ENCODE data around the gene AUNIP.
"Not testable (repeated sequence)": the region's sequence is repeated elsewhere in the genome, so short reads cannot be mapped to it uniquely, and the experiment has no call there.

The AUNIP gene

DNA sequence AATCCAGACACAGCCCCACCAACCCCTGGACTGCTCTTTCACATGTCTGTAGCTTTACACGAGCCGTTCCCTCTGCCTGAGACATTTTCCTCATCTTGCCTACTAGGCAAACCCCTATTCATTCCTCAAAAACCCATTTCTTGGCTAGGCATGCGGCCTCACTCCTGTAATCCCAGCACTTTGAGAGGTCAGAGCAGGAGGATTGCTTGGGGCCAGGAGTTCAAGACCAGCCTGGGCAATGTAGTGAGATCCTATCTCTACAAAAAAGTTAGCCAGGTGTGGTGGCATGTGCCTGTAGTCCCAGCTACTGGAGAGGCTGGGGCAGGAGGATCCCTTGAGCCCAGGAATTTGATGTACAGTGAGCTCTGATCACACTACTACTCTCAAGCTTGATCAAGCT, 5.2 kb upstream of the AUNIP start:
- DNase-seq (ENCODE audit: low read depth), result no peak

DNA sequence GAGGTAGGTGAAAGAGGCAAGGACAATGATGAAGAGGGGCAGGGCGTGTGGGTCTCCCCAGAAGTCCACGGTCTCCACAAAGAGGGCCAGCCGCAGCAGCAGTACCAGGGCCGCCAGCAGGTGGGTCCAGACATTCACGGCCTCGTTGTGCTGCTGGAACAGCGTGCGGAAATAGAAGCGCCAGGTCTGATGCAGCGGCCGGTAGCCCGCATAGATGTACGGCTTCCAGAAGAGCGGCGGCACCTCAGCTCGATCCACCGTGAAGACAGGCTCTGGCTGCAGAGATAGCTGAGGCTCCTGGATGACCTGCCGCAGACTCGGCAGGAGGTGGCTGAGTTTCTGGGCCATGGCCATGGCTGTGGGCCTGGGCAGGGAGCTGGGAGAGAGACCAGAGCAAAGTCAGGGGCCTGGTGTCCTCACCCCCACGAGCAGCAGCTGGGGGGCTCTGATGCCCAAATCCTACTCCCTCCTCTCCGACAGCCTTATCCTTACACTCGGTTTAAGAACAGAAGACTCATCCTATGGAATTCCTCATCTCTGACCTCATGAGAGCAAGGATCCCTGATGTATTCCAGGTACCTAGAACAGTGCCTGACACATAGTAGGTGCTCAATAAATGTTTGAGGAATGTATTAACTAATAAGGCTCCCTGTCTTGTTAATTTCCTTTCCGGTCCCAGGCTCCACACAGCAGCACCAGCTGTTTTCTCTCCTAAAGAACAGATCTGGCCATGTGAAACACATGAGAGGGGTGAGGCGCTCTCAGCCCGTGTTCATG, 4.4 kb upstream of the AUNIP start:
- no peak for DNase-seq (ENCODE audit: low read depth)

DNA sequence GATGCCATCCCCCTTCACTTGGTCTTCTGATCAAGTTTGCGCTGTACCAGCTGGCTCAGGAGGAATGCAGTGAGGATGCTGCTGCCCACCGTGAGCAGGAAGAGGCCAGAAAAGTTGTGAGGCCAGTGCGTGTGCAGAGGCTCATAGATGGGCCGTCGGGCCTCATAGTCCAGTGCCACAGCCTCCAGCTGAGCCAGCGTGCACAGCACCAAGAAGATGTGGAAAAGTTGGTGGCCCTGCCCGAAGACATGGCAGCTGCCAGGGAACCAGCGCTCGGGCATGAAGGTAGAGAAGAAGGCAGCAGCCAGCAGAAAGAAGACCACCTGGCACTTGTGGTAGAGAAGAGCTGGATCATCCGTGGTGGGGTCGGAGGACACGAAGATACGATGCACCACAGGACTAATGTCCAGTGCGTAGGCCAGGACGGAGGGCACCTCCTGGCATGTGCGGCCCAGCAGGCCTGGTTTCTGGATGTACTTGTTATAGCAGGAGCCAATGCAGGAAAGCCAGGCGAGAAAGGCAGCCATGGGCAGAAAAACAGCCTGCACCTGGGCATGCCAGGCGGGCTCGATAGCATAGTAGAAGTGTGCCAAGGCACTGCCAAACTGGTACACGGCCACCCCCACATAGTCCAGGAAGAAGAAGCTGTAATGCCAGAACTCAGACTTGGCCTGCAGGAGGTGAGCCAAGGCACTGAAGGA, 3.7 kb upstream of the AUNIP start:
- no peak for DNase-seq (ENCODE audit: low read depth)

DNA sequence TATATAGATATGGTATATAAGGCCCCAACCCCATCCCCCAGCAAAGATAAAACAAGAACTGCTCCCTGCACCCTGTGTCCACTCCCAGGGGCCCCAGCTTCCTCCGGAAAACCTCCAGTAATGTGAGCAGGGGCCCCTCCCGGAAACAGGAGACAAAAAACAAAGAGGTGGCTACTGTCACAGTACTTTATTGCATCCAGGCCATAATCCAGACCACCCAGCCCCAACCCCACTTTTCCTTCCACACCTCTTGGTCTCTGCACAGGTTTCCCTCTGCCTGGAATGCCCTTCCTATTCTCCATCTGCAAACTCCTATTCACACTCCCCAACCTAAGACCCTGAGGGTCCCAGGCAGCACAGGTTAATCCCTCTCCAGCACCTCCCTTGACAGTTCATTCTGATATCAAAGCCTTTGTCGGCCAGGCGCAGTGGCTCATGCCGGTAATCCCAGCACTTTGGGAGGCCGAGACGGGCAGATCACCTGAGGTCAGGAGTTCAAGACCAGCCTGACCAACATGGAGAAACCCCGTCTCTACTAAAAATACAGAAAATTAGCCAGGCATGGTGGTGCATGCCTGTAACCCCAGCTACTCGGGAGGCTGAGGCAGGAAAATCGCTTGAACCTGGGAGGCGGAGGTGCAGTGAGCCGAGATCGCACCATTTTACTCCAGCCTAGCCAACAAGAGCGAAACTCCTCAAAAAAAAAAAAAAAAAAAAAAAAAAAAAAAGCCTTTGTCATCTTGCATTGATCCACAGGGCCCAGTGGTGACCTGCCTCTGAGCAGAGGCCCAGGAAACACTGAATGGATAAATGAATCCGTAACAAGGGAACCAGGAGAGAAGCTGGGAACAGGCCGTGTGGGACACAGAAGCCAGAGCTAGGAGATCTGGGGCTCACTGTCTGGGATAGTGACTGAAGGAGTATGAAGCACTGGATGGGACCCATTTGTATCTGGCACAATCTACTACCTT, 2.3 kb upstream of the AUNIP start:
- no peak for DNase-seq (ENCODE audit: low read depth)

DNA sequence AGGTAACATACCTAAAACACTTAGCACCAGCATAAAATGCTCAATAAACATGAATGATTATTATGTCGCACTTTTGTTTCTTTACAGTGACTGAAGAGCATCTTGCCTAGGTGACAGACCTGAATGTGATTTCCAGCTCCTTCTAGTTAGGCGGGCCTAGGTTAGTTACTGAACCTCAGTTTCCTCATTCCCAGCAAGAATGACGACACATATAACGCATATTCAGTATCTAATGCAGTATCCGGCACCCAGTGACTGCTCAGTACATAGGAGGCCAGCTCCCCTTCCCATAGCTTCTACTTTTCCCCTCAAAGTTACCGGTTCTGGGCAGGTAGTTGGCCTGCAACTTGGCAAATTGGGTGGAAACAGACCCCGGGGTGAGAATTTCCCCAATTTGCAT, 763 bp downstream of the AUNIP start:
- DNase-seq (ENCODE audit: low read depth), result no peak

DNA sequence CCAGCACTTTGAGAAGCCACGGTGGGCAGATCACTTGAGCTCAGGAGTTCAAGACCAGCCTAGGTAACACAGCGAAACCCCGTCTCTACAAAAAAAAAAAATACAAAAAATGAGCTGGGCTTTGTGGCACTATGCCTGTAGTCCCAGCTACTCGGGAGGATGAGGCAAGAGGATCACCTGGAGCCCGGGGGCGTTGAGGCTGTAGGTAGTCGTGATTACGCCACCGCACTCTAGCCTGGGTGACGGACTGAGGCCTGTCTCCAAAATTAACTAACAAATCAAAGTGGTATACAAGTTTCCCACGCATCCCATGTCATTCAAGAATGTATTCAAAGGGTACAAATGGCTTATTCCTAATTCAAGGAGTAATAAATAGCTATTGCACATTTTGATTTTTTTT, 2.4 kb downstream of the AUNIP start:
- DNase-seq (ENCODE audit: low read depth), result no peak

DNA sequence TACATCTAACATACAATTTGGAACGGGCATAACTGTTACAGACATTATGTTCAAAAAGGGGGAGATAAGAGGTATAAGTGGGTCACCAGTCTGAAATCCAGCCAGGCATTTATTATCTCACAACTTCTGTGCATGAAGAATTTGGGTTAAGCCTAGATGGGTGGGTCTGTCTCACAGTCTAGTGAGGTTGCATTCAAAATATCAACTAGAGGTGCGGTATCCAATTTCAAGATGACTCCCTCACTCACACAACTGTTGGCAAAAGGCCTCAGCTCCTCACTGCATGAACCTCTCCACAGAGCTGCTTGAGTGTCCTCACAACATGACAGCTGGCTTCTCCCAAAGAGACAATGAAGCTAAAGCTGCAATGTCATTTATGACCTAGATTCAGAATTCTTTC, 4.7 kb downstream of the AUNIP start:
- no peak for DNase-seq (ENCODE audit: low read depth)

DNA sequence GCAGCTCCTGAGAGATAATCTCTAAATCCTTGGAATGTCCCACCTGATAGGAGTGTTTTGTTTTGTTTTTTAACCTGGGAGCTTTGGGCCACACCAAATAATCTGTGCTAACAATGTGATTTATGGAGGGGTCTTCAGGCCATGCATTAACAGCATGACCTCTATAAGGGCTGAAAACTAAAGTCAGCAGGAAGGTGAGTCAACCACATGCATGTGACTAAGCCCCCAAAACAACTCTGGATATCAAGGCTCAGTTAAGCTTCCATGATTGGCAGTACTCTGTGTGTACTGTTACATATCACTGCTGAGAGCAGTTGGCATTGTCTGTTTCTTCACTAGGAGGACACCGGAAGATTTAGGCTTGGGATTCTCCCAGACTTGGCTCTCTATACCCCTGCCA, 10.7 kb downstream of the AUNIP start:
- DNase-seq (ENCODE audit: low read depth), result no peak

DNA sequence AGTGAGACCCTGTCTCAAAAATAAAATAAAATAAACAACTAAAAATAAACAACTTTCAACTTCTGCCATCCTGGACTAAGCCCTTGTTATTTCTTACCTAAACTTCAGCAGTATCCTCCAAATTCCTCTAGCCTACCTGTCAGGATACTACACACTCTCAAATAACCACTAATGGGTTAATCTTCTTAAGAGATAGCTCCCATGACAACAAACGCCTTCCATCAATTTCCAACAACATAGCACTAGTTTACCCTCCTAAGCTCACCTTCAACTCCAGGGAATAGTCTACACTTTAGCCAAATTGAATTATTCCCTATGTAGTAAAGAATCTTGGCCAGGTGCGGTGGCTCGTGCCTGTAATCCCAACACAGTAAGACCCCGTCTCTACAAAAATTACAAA, 11.3 kb downstream of the AUNIP start:
- no peak for DNase-seq (ENCODE audit: low read depth)

DNA sequence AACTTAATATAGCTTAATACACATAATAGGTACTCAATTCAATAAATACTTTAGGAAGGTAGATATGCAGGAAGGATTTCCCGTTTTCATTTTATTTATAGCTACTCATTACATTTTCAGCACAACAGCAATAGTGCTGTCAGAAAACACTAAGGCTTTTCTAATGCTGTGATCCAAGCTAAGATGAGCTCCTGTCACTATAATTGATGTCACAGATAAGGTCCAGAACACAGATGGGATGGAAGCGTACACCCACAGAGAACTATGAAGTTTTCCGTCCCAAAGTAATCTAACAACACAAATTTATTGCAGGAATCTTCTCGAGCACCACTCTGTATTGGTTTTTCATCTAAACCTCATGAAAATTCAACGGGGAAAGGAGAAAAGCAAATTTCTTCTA, 13.6 kb downstream of the AUNIP start:
- no peak for DNase-seq (ENCODE audit: low read depth)

DNA sequence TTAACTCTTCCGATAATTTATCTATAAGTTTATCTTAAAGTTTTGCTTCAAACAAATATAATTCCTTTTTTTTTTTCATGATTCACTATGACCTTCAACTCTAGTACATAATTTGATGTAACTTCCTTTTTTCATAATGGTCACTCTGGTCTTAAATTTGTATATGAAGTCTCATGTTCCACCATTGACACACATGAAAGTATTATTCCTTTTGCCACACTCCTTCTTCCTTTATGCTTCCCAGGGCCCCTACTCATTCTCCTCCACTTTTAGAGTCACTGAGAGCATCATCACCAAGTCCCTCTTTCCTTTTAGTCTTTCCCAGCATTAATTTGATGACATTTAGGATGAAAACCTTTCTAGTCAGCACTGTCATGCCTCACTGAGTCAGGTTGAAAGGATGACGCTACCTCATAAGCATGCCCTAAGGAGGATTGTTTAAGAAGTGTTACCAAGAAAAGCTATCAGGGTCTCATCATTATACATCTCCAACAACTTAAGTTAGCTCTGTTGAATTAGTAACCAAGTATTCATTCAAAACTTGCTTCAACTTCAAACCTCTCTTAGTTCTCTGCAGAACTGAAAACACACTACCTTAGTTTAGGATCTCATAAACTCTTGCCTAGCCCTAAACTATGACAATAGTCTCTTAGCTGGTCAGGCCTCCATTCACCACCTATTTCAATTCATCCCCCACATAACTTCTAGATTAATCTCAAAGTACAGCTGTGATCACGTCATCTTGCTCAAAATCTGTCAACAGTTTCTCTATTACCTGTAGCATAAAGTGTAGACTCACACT, 14.5 kb downstream of the AUNIP start:
- no peak for DNase-seq (ENCODE audit: low read depth)

DNA sequence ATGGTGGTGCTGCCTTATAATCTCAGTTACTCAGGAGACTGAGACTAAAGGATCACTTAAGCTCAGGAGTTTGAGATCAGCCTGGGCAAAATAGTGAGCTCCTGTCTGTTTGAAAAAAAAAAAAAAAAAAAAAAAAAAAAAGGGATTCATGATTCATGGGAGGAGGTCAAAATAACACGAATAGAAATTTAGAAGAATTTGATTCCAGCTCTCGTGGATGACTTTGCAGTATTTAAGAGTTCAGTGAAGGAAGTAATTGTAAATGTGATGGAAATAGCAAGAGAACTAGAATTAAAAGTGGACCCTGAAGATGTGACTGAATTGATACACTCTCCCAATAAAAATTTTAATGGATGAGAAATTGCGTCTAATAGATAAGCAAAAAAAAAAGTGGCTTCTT, 15.8 kb downstream of the AUNIP start:
- DNase-seq (ENCODE audit: low read depth), result no peak

DNA sequence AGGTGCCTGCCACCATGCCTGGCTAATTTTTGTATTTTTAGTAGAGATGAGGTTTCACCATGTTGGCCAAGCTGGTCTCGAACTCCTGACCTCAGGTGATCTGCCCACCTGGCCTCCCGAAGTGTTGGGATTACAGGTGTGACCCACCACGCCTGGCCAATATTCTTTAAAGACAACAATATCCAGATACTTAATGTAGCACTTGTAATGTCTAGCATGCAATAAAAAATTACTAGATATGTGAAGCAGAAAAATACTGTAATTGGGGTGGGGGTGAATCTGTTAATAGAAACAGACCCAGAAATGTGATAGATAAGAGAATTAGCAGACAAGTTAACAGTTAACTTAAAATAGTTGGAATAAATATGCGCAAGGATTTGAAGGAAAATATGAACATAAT, 19.4 kb downstream of the AUNIP start:
- not testable (repeated sequence) for DNase-seq (ENCODE audit: low read depth)

DNA sequence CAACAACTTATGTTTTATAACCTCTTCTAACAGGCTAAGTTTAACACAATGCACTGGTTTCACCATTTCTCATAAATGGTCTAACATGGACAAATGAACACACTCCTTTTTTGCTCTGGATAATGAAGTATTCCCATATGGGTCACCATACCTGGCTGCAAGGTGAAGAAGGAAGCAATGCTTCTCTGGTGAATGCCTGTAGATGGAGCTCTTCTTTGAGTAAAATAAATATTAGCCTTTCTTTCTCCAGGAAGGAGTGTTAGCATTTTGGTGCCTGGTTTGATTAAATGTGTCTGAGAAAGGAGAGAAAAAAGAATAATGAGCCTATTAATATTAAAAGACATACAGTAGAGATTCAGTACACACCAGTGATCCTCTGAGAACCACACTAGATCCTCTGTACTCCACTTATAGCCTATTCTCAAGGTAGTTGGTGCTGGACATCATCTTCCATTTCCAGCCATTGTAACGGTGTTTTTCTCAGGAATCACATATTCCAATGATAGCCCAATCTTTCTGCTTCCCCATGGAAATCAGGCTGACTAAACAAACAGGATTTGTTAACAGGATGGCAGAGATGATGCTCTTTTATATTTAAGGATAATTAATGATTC, 21.9 kb downstream of the AUNIP start:
- DNase-seq (ENCODE audit: low read depth), result no peak

DNA sequence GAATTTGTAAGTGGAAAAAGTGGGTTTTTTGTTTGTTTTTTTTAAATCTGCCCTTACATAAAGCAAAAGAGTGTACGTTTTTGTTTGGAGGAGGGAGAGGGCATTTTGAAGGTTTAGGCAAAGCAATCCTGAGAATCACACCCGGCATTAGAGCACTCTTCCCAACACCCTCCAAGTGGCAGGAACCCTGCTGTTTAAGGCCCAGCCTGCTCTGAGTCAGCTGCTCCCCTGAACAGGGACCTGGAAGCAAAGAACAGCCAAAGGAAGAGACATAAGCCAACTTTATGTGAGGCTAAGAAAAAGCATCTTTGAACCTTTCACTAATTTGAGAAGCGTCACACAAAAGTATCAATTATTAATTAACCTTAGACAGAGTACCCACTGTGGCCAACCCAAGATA, 22.6 kb downstream of the AUNIP start:
- DNase-seq (ENCODE audit: low read depth), result no peak

DNA sequence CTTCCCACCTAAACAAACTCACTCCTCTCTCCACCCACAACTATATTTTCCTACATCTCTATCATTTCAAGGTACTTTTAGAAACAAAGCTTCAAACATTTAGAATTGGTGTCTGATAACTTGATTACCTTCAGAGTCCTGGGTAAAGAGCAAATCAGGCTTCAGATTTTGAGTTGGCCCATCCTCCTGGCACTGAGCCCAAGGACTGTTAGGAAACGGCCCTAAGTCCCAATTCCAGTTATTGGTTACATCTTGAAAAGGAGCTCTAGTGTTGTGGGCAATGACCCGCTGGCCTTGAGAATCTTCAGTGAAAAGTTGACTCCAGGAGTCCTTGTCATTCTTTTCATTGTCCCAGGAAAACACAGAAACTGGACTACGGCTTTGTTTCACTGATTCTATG, 24.4 kb downstream of the AUNIP start:
- DNase-seq (ENCODE audit: low read depth), result no peak

DNA sequence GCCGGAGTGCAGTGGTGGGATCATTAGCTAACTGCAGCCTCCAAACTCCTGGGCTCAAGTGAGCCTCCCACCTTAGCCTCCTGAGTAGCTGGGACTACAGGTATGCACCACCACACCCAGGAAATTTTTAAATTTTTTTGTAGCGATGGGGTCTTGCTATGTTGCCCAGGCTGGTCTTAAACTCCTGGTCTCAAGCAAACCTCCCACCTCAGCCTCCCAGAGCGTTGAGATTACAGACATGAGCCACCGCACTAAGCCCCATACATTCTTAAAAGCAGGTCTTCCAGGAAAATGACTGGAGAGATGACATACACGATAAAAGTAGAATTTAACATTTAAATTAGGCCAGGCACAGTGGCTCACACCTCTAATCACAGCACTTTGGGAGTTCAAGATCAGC, 26.1 kb downstream of the AUNIP start:
- DNase-seq (ENCODE audit: low read depth), result no peak

DNA sequence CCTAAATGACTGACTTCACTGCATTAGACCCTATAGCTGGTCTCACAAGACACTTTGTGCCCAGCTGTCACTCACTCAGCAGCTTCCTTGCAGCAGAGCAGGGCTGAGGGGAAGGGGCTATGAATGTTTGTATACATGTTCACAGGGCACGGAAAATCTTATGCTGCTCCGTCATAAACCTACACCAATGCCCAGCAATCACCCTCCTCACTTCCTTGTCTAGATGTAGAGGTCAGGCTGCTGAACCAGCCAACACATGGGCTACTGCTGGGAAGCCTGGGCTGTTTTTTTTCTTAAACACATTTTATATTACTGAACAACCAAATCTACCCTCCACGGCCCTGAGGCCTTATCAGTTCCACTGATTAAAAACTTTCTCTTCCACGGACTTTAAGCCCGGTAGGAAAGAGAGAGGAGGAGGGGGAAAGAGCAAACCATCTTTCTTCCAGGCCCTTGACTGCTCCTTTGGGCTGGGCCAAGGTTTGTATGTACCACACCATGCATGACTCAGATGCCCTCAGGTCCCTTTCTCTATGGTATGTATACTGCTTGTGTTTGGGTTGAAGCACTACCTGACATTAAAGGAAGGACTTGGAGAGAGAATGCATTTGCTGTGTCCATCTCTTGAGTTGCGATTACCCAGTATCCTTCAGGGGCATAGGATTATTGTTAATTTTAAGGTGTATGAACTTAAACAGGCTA, 26.8 kb downstream of the AUNIP start:
- DNase-seq (ENCODE audit: low read depth), result no peak

DNA sequence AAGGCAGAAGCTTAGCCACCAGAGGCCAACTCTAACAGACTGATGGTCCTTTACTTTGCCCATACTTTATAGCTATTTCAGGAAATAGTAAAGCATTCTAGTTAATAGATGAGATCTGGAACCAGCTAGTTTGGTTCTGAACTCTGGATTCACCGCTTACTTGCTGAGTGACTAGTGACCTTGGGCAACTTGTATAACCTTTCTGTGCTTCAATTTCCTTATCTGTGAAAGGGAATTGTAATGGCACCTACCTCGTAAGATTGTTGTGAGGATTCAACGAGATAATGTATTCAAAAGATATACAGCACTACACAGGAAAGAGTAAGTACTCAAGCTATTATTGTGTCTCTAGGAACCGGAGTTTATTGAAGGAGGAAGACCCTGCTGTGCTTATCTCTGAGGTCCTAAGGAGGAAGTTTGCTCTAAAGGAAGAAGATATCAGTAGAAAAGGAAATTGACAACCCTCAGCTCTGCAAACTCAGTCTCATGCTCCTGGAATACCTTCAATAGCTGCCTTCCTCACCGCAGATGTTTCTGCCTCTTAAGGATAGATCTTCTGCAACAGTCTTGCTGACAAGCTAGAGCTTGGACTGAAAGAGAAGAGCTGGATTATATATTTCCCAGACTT, 27.6 kb downstream of the AUNIP start:
- no peak for DNase-seq (ENCODE audit: low read depth)

DNA sequence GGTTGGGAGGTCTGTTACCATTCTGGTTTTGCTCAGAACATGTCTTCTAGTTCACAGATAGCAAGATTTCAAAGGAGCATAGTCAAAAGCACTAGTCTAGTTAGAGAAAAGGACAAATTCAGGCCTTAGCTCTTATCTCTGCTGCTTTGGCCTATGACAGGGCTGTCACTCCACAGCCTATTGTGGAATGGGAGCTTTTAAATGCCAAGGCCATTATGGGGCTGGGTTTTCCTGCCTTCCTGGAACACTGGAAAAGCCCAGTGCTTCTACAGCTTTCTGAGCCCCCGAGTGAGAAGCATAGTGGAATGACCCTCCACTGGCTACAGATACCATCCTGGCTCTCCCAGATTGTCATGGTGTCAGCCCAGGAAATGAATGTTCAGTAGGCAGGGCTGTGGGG, 30.2 kb downstream of the AUNIP start:
- DNase-seq (ENCODE audit: low read depth), result no peak

Data from activated T-cell treated with anti-CD3 and anti-CD28 coated beads for 48 hours (primary cell).